ENCODE data around the gene SLC41A3.

GRCh38 chr3:125990253-125990970, 93.5 kb downstream of the SLC41A3 start:
- TF ChIP-seq FOXK2 (IDR thresholded peaks at IDR 0.05) (no peak), SREBF2 (IDR thresholded peaks at IDR 0.05; ENCODE audit: low read length) (no peak), ZZZ3 (IDR thresholded peaks at IDR 0.05; ENCODE audit: control insufficient read depth, insufficient read length, low read depth) (no peak), EZH2 (IDR thresholded peaks at IDR 0.05; ENCODE audit: borderline replicate concordance, control insufficient read depth, low read depth, low read length) (no peak), SP1 (IDR thresholded peaks at IDR 0.05; ENCODE audit: low read depth, low read length) (no peak), CTCF (IDR thresholded peaks at IDR 0.05 in 2 of 3, conservative IDR thresholded peaks at IDR 0.05 in 1 of 3; ENCODE audit: control insufficient read depth in 2 of 3, extremely low read depth in 1 of 3, insufficient read depth in 1 of 3, low read depth in 3 of 3, low read length in 3 of 3) (no peak)
